BJ (cell line): Measurements from ENCODE around the gene UBLCP1. TPM values are rescaled to one million over a fixed set of nuclear protein-coding genes. Genes with fewer than 3 reads are reported as not detected.

Experiments
- CTCF ChIA-PET: fragments of 350-600 bp; formaldehyde crosslinking; extraction: SDS; loops from one replicate; lab custom pipeline; 2021; ENCODE audit warnings: antibody characterized with exemption, inconsistent platforms; lab: Yijun Ruan, JAX
- POLR2A ChIA-PET: fragments of 300-600 bp; sonication (Branson Sonifier 250); formaldehyde crosslinking; extraction: SDS; loops from one replicate; lab custom pipeline; 2021; ENCODE audit warnings: antibody characterized with exemption; lab: Charles Lee
- DNase-seq: peaks from one replicate; pipeline ENCODE4 v3.0.0-alpha.2; 2011; ENCODE audit warnings: low read depth
- H3K27me3 ChIP-seq: 2 replicates; pipeline ENCODE4 v1.6.0; 2011; ENCODE audit warnings: low read length; ENCODE audit not compliant: control insufficient read depth, insufficient read depth
- H3K36me3 ChIP-seq: 2 replicates; pipeline ENCODE4 v1.5.1; 2011; ENCODE audit warnings: low read length; ENCODE audit not compliant: control insufficient read depth, insufficient read depth
- H3K4me3 ChIP-seq: 2 replicates; pipeline ENCODE4 v1.5.1; 2011; ENCODE audit warnings: low read depth, mild to moderate bottlenecking, control low read depth, low read length
- CTCF ChIP-seq: IDR thresholded peaks from 2 replicates; pipeline ENCODE4 v1.5.1; 2011; ENCODE audit warnings: low read depth, mild to moderate bottlenecking, control low read depth, inconsistent platforms, low read length, moderate library complexity; ENCODE audit not compliant: insufficient read depth
- polyA plus RNA-seq: library from polyadenylated mRNA; depleted of rRNA; stranded (reverse); fragments of >200 nt; gene quantifications from 2 replicates; pipeline ENCODE4 v1.2.3, GENCODE V29; 2011

UBLCP1 gene
- polyA plus RNA-seq, 1 experiment, result 8.8 TPM

GRCh38 chr5:159318448-159318847 lies 55.4 kb downstream of the UBLCP1 start:
- ChIA-PET POLR2A (no interaction called here), CTCF (interaction anchor here (1.0 to 5.5 kb wide), 7 partner anchors 12 to 166 kb away, joined by 3 to 55 read pairs (median 7); partner anchors contain the start of gene IL12B)
- H3K4me3 ChIP-seq, result no peak overlapping the region

DNA sequence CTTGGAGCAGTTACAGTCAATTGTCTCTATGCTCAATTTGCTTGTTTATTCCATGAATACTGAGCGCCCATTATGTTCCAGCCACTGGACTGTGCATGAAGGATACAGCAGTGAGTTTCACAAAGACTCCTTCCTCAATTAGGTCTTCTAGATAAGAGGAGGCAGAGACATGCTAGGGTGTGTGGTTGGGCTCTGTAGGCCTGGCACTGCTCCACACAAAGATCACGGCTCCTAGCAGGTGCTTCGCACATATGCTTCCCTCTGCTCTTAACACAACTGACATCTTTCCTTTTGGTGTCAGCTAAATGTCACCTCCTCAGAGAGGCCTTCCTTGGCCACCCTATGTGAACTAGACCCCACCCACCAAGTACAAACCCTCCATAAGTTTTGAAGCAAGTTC lies 56.3 kb downstream of the UBLCP1 start:
- ChIA-PET CTCF (interaction anchor here (1.3 to 5.5 kb wide), 3 partner anchors 13 to 163 kb away, joined by 5 to 55 read pairs (median 18); no protein-coding TSS in a partner anchor), POLR2A (no interaction called here)
- no peak for DNase-seq
- no peaks in the 10 kb centered on the region for H3K36me3 ChIP-seq
- H3K4me3 ChIP-seq, result no peak overlapping the region
- H3K27me3 ChIP-seq, result no peaks in the 10 kb centered on the region; the same call in 1 of the 2 replicates
- no peak for TF ChIP-seq CTCF

More at GRCh38 chr5:159318448-159318847, 55.4 kb downstream of the UBLCP1 start:
- no peak for TF ChIP-seq CTCF
- H3K27me3 ChIP-seq, result peaks cover 3% of the 10 kb centered on the region; the same call in 1 of the 2 replicates
- no peak for DNase-seq
- no peaks in the 10 kb centered on the region for H3K36me3 ChIP-seq

DNA sequence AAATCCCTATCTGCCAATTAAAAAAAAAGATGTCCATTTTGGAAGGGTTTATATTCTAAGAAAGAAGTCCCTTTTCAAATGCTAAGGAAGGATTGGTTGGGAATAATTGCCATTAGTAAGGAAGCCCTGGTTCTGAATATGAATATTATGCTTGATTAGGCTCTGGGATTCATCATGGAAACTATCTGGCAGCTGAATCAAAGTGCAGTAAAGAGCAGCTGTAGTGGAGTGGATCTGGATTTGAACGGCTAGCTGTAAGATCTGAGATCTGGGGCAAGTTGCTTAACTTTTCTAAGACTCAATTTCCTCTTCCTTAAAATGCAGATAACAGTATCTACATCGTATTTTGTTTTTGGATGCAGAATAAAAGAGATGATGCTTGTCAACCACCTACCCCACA lies 56.7 kb downstream of the UBLCP1 start:
- POLR2A ChIA-PET, result no interaction called here
- no peaks in the 10 kb centered on the region for H3K36me3 ChIP-seq
- no peak overlapping the region for H3K4me3 ChIP-seq
- H3K27me3 ChIP-seq, result no peaks in the 10 kb centered on the region; the same call in 1 of the 2 replicates
- no peak for TF ChIP-seq CTCF
- no peak for DNase-seq
- CTCF ChIA-PET, result interaction anchor here (1.3 to 4.4 kb wide), 2 partner anchors 12 to 163 kb away, joined by 5 to 18 read pairs; no protein-coding TSS in a partner anchor

DNA sequence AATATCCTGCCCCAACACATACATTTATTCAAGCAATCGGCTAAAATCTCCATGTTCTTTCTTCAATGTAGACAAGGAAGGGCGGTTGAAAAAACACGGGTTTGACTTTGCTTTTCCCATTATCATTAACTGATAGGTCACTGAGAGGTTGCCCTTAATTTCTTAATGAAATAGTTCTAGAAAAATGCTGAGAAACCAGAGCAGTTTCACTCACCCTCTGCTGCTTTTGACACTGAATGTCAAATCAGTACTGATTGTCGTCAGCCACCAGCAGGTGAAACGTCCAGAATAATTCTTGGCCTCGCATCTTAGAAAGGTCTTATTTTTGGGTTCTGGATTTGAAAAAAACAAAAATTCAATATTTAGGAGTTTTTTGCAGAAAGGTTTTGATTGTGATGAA lies 59.1 kb downstream of the UBLCP1 start:
- DNase-seq, result no peak
- Histone ChIP-seq H3K36me3 (no peaks in the 10 kb centered on the region), H3K4me3 (no peak overlapping the region), H3K27me3 (no peaks in the 10 kb centered on the region; the same call in 1 of the 2 replicates)
- no peak for TF ChIP-seq CTCF
- CTCF ChIA-PET, result interaction anchor here (4.4 kb wide), 1 partner anchor 10 kb away, joined by 18 read pairs; no protein-coding TSS in a partner anchor
- POLR2A ChIA-PET, result no interaction called here

- no peaks in the 10 kb centered on the region; the same call in 1 of the 2 replicates for H3K27me3 ChIP-seq
- CTCF ChIA-PET, result interaction anchor here (0.7 to 1.4 kb wide), 4 partner anchors 11 to 168 kb away, joined by 3 to 5 read pairs (median 4); no protein-coding TSS in a partner anchor
- POLR2A ChIA-PET, result interaction anchor here (0.5 kb wide), 1 partner anchor 686 kb away, joined by 10 read pairs; no protein-coding TSS in a partner anchor
- H3K36me3 ChIP-seq, result no peaks in the 10 kb centered on the region
- H3K4me3 ChIP-seq, result no peak overlapping the region
- peak; percentile 48 for DNase-seq
- TF ChIP-seq CTCF, result no peak
Observed at GRCh38 chr5:159324102-159324755, 61.1 kb downstream of the UBLCP1 start.
